ENCODE data around the gene MARCHF9.

DNA sequence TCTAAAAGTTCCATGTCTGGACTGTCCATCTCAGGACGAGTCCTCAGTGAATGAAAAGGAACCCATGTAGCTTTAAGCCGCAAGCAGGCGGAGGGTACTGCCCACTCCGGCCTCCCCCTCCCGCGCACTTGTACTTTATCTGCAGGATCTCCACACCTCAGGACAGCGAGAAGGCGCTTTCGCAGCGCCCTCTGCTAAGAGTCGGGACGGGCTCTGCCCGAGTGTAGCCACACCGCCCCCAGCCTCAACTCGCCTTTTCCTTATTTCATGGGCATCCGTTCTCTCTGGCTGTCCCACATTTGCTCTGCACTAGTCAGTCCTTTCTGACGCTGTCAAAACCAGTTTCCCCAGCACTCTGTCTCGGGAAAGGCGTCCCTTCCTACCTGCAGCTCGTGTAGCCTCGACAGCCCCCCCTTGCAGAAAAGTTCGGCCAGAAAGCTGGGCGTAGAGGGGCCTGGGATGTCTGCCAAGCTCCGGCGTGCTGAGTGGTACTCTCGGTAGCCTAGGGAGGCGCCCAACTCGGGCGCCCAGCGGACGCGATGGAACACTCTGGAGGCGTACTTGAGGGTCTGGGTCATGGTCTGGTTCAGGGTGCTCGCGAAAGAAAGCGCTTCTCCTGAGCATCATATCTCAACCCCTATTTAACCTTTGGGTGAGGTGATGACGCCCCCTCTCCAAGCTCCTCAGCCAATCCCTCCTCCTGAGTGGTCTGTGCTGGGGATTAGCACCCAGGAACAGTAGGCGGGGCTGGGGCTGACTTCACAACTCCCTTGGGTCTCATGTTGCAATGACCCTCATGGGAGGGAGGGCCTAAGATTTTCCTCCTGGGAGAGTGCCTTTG is 11.8 kb downstream of the MARCHF9 start, which contains the start of gene CYP27B1:
- TF ChIP-seq, protein P1, sequence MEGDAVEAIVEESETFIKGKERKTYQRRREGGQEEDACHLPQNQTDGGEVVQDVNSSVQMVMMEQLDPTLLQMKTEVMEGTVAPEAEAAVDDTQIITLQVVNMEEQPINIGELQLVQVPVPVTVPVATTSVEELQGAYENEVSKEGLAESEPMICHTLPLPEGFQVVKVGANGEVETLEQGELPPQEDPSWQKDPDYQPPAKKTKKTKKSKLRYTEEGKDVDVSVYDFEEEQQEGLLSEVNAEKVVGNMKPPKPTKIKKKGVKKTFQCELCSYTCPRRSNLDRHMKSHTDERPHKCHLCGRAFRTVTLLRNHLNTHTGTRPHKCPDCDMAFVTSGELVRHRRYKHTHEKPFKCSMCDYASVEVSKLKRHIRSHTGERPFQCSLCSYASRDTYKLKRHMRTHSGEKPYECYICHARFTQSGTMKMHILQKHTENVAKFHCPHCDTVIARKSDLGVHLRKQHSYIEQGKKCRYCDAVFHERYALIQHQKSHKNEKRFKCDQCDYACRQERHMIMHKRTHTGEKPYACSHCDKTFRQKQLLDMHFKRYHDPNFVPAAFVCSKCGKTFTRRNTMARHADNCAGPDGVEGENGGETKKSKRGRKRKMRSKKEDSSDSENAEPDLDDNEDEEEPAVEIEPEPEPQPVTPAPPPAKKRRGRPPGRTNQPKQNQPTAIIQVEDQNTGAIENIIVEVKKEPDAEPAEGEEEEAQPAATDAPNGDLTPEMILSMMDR (IDR thresholded peaks at IDR 0.05; ENCODE audit: low read depth, low read length) = no peak
- TF ChIP-seq, protein P2, sequence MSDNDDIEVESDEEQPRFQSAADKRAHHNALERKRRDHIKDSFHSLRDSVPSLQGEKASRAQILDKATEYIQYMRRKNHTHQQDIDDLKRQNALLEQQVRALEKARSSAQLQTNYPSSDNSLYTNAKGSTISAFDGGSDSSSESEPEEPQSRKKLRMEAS (IDR thresholded peaks at IDR 0.05; ENCODE audit: low read depth, low read length) = no peak
- TF ChIP-seq POLR2A (IDR thresholded peaks at IDR 0.05; ENCODE audit: extremely low read depth, insufficient read length) = no peak

Measured in NB4 (cell line).